Lung (tissue), 12 donors: ENCODE results near the gene TSPAN2. TPM values are rescaled to one million over a fixed set of nuclear protein-coding genes. Genes with fewer than 3 reads are reported as not detected.

Experiments
- ATAC-seq: fragments of 200-7000 bp; cut with Tn5 transposase; one replicate; pipeline ENCODE4 v1.9.1; 2020; ENCODE audit warnings: moderate number of reproducible peaks; ENCODE audit not compliant: insufficient read depth, low FRiP score
- DNase-seq, 3 donors: peaks; one replicate each; pipeline ENCODE4 v3.0.0-alpha.2; 2013 to 2017
- H3K27ac ChIP-seq, 2 donors: one replicate each; pipeline ENCODE4 v1.5.1; 2013; ENCODE audit warnings: mild to moderate bottlenecking in 2 of 2, moderate library complexity in 2 of 2, control low read depth in 1 of 2, inconsistent platforms in 1 of 2, low read depth in 1 of 2, low read length in 1 of 2
- H3K27me3 ChIP-seq, 3 donors: one replicate each; pipeline ENCODE4 v1.5.1; 2013; ENCODE audit warnings: low read length in 2 of 3; ENCODE audit not compliant: control insufficient read depth in 3 of 3, insufficient read depth in 3 of 3
- H3K36me3 ChIP-seq, 4 donors: one replicate each; pipeline ENCODE4 v1.5.1; 2013; ENCODE audit warnings: low read length in 4 of 4, mild to moderate bottlenecking in 1 of 4, moderate library complexity in 1 of 4; ENCODE audit not compliant: control insufficient read depth in 4 of 4, insufficient read depth in 4 of 4
- H3K4me1 ChIP-seq, 5 donors: one replicate each; pipeline ENCODE4 v1.5.1; 2013; ENCODE audit warnings: low read length in 5 of 5, mild to moderate bottlenecking in 2 of 5, moderate library complexity in 1 of 5; ENCODE audit not compliant: control insufficient read depth in 5 of 5, insufficient read depth in 5 of 5
- H3K4me3 ChIP-seq: one replicate; pipeline ENCODE4 v1.5.1; 2013; ENCODE audit warnings: mild to moderate bottlenecking, control low read depth, moderate library complexity
- H3K9ac ChIP-seq, 2 donors: one replicate each; pipeline ENCODE4 v1.5.1; 2013; ENCODE audit warnings: low read length in 2 of 2, control low read depth in 1 of 2; ENCODE audit not compliant: insufficient read depth in 1 of 2
- H3K9me3 ChIP-seq, 4 donors: one replicate each; pipeline ENCODE4 v1.5.1; 2013; ENCODE audit warnings: low read length in 3 of 4, mild to moderate bottlenecking in 1 of 4, moderate library complexity in 1 of 4; ENCODE audit not compliant: control insufficient read depth in 4 of 4, insufficient read depth in 3 of 4
- WGBS, 2 donors: extraction: QIAGEN DNeasy Blood & Tissue Kit; methylation state at CpG; one replicate each; pipeline ENCODE4 v1.1.7; 2013; 5-methylcytosine and 5-hydroxymethylcytosine counted together
- polyA plus RNA-seq, 2 donors: library from polyadenylated mRNA; stranded (reverse); fragments of 200-250 nt; gene quantifications; one replicate each; pipeline ENCODE4 v1.2.1, GENCODE V29; 2013
- total RNA-seq, 2 donors: library from RNA; depleted of rRNA in 1 of 2; stranded (reverse); fragments of >200 nt in 1 of 2; gene quantifications; one replicate each; pipeline ENCODE4 v1.2.1, GENCODE V29; 2014 to 2021
- TF ChIP-seq, protein P1 (sequence below): IDR thresholded peaks from 2 replicates; pipeline ENCODE4 v1.5.1; 2012; ENCODE audit warnings: mild to moderate bottlenecking; ENCODE audit errors: control extremely low read depth, extremely low read depth
- donor health status: control.
- donor health status: control.
- donor health status: Bipolar disorder and iron deficiency.
- donor health status: healthy.
- donor health status: DM: yes; HTN: yes; CAD: no.

TSPAN2 gene
- total and polyA plus RNA-seq, 4 donors, result 1.5 to 10.4 (median 8.2) TPM

DNA sequence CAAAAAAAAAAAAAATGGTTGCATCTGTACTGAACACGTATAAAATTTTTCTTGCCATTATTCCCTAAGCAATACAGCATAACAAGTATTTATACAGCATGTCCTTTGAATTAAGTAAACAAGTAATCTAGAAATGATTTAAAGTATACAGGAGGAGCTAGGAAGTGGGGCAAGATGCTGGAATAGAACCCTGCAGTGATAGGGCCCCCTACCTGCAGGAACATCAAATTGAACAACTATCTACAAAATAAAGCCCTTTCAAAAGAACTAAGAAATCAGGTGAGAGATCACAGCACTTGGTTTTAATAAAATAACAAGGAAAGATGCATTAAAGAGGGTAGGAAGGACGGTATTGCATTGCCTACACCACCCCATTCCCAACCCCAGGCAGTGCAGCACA lies 48.8 kb downstream of the TSPAN2 start:
- Histone ChIP-seq H3K27me3 (no peaks in the 10 kb centered on the region), H3K9me3 (no peaks in the 10 kb centered on the region), H3K27ac (no peak overlapping the region), H3K4me1 (peaks cover 0 to 9% (median 0%) of the 10 kb centered on the region in 5 donors), H3K9ac (no peak overlapping the region), H3K36me3 (no peaks in the 10 kb centered on the region), H3K4me3 (no peak overlapping the region)
- no peak for DNase-seq
- no peak for ATAC-seq
- TF ChIP-seq, protein P1, sequence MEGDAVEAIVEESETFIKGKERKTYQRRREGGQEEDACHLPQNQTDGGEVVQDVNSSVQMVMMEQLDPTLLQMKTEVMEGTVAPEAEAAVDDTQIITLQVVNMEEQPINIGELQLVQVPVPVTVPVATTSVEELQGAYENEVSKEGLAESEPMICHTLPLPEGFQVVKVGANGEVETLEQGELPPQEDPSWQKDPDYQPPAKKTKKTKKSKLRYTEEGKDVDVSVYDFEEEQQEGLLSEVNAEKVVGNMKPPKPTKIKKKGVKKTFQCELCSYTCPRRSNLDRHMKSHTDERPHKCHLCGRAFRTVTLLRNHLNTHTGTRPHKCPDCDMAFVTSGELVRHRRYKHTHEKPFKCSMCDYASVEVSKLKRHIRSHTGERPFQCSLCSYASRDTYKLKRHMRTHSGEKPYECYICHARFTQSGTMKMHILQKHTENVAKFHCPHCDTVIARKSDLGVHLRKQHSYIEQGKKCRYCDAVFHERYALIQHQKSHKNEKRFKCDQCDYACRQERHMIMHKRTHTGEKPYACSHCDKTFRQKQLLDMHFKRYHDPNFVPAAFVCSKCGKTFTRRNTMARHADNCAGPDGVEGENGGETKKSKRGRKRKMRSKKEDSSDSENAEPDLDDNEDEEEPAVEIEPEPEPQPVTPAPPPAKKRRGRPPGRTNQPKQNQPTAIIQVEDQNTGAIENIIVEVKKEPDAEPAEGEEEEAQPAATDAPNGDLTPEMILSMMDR, result no peak
- 82 to 95% methylated on average over 2 of the region's 2 CpGs for WGBS, 2 donors

DNA sequence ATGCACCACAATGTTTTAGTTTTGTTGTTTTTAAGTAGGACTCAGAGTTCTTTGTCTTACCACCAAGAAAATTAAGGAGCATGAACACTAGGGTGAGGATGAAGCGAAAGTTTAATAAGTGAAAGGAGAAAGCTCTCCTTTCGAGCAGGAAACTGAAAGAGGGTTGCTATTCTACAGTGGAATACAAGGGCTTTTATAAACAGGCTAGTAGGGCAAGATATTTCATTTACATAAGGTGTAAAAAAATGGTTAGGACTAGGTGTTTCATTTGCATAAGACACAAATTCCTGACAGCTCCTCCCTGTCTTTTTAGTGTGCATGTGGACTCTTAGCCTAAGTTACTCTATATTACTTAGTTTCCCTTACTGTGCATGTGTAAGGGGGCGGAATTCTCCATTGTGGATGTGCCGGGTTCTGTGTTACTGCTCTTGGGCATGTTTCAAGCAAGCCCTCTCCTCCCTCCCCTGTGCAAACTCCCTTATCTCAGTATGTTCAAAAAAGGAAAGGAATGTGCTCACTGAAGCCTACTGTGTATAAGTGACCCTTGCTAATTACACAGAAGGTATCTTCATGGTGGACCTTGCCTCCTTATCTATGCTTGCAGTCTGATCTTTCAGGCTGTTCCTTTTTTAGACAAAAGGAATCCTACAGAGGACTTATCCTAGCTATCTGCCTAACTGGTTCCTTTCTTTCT lies 52.3 kb downstream of the TSPAN2 start:
- 65 to 87% methylated on average over 4 of the region's 4 CpGs for WGBS, 2 donors
- H3K4me1 ChIP-seq, result peaks cover 0 to 9% (median 0%) of the 10 kb centered on the region in 5 donors
- H3K36me3 ChIP-seq, result no peaks in the 10 kb centered on the region
- peak in 1 of 3 donors; percentile 35 for DNase-seq
- H3K9me3 ChIP-seq, result no peaks in the 10 kb centered on the region
- no peaks in the 10 kb centered on the region for H3K27me3 ChIP-seq
- TF ChIP-seq, protein P1, result no peak
- no peak for ATAC-seq
- H3K27ac ChIP-seq, result no peak overlapping the region
- no peak overlapping the region for H3K4me3 ChIP-seq
- no peak overlapping the region for H3K9ac ChIP-seq

DNA sequence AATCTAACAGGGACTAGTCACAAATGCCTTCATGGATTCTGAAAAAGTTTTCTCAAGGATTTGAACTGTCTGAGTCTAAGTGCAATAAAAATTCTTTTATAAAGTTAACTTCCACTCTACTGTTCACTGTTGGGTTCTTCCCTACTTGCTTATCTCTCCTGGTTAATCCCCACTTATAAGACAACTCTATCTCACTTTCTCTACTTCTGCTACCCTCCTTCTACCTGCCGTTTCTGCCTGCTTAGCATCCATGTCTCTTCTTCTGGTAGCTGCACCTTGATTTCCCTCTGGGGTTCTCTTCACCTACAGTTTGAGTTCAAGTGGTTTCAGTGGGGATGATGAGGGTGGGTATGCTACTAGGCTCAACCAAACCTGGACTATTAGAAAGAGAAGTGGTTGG lies 53.7 kb downstream of the TSPAN2 start:
- Histone ChIP-seq H3K36me3 (no peaks in the 10 kb centered on the region), H3K9me3 (no peaks in the 10 kb centered on the region), H3K4me1 (peaks cover 0 to 9% (median 0%) of the 10 kb centered on the region in 5 donors), H3K9ac (no peak overlapping the region), H3K27ac (no peak overlapping the region), H3K27me3 (no peaks in the 10 kb centered on the region), H3K4me3 (no peak overlapping the region)
- DNase-seq (no peak), ATAC-seq (no peak)
- TF ChIP-seq, protein P1, result no peak
- WGBS, 2 donors, result 89% methylated on average over 1 of the region's 1 CpG

DNA sequence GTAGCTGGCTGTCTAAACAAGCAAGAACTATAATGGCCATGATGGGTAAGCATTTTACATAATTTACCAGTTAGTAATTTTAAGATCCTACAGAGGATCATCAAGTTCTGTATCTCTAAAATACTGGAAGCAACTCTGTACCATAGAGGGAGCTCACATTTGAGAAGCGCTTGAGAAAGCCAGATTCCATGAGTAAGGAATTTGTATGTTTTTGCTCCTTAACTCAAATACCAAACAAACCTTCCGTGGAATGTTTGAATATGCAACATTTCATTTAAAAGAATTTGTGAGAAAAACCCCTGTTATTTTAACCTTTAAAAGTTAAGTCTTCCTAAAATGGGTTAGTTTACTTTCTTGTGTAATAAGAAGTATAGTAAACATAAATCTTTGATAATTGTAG lies 57.7 kb downstream of the TSPAN2 start:
- Histone ChIP-seq H3K27me3 (no peaks in the 10 kb centered on the region), H3K36me3 (no peaks in the 10 kb centered on the region), H3K27ac (no peak overlapping the region), H3K4me1 (peaks cover 0 to under 1% (median 0%) of the 10 kb centered on the region in 5 donors), H3K9ac (no peak overlapping the region), H3K9me3 (no peaks in the 10 kb centered on the region), H3K4me3 (no peak overlapping the region)
- WGBS, 2 donors, result 68 to 71% methylated on average over 2 of the region's 2 CpGs
- ATAC-seq, result no peak
- DNase-seq, result no peak
- TF ChIP-seq, protein P1, result no peak
